ENCODE data around the gene OTOA. TPM values are rescaled to one million over a fixed set of nuclear protein-coding genes. Genes with fewer than 3 reads are reported as not detected.
"Not testable (repeated sequence)": the region's sequence is repeated elsewhere in the genome, so short reads cannot be mapped to it uniquely, and the experiment has no call there.

The OTOA gene
- total and polyA plus RNA-seq, 2 of the 8 experiments (the other 6 are each of a cell fraction or from before 2014, with no cell fraction given) = 0.06 to 0.32 TPM

GRCh38 chr16:21690967-21691366 lies 27.2 kb downstream of the OTOA start:
- H3K79me1 ChIP-seq (ENCODE audit: low read depth, low read length); H3K18ac ChIP-seq (ENCODE audit: extremely low read depth, low read length); H2BK12ac ChIP-seq (ENCODE audit: low read depth, low read length); H4K5ac ChIP-seq (ENCODE audit: insufficient read length, low read depth, low read length); H3K27ac ChIP-seq (ENCODE audit: low read depth, low read length); H3K27me3 ChIP-seq (replicated peaks in 1 of 4; ENCODE audit: control insufficient read depth in 3 of 4, extremely low read depth in 1 of 4, insufficient read depth in 3 of 4, low read length in 3 of 4); CTCF ChIA-PET (ENCODE audit: partially characterized antibody); H2AK5ac ChIP-seq (ENCODE audit: low read depth, low read length); H3K4me1 ChIP-seq (replicated peaks in 1 of 4; ENCODE audit: control insufficient read depth in 3 of 4, insufficient read depth in 4 of 4, low read length in 3 of 4); H3K36me3 ChIP-seq (ENCODE audit: control insufficient read depth in 2 of 4, insufficient read depth in 4 of 4, low read length in 3 of 4); DNase-seq (ENCODE audit: low read depth in 1 of 2, low spot score in 2 of 2); H2BK5ac ChIP-seq (ENCODE audit: low read depth, low read length); POLR2A ChIA-PET (ENCODE audit: partially characterized antibody); H2BK120ac ChIP-seq (replicated peaks; ENCODE audit: low read depth, low read length); H3K23me2 ChIP-seq (ENCODE audit: low read depth, low read length); H4K91ac ChIP-seq (replicated peaks; ENCODE audit: insufficient read length, low read length); H3K23ac ChIP-seq (ENCODE audit: insufficient read length); H3K4me3 ChIP-seq (ENCODE audit: extremely low read depth in 1 of 4, insufficient read depth in 2 of 4, low read depth in 3 of 4, low read length in 4 of 4); H2AFZ ChIP-seq (ENCODE audit: low read length); H3K14ac ChIP-seq (ENCODE audit: insufficient read length); H3K4ac ChIP-seq (replicated peaks; ENCODE audit: insufficient read length, low read depth, low read length); H3K4me2 ChIP-seq (ENCODE audit: insufficient read depth in 1 of 2, low read depth in 2 of 2, low read length in 2 of 2); H2BK15ac ChIP-seq (ENCODE audit: low read length); H4K20me1 ChIP-seq (replicated peaks in 1 of 2; ENCODE audit: control insufficient read depth in 1 of 2, insufficient read depth in 2 of 2, low read length in 2 of 2); H3K56ac ChIP-seq (replicated peaks; ENCODE audit: insufficient read length, low read depth, low read length); H4K8ac ChIP-seq (ENCODE audit: extremely low read depth, insufficient read depth, low read length); H3K9ac ChIP-seq (replicated peaks in 1 of 4; ENCODE audit: extremely low read depth in 1 of 4, low read depth in 3 of 4, low read length in 3 of 4); H2BK20ac ChIP-seq (ENCODE audit: low read length); H3K9me3 ChIP-seq (ENCODE audit: insufficient read depth in 2 of 2, low read depth in 1 of 2, low read length in 1 of 2); H3K79me2 ChIP-seq (ENCODE audit: control insufficient read depth in 1 of 2, insufficient read depth in 2 of 2, low read length in 2 of 2); FAIRE-seq: not testable (repeated sequence)
- WGBS, 2 experiments (ENCODE audit: extremely low coverage in 1 of 2, insufficient coverage in 1 of 2, insufficient read length in 1 of 2, insufficient replicate concordance in 2 of 2, low coverage in 1 of 2, low lambda C conversion rate in 2 of 2, missing lambda C conversion rate in 1 of 2) = 98% methylated on average over 4 of the region's 4 CpGs; no CpG with 5 or more reads in 1 of the 2 experiments

All from H1 (cell line).